DMS53 (cell line): ENCODE measurements around the gene SLC23A1.
A peak's percentile ranks its signal among the peaks of the same experiment; 100 is the strongest.
"Not testable (repeated sequence)": the region's sequence is repeated elsewhere in the genome, so short reads cannot be mapped to it uniquely, and the experiment has no call there.

Experiments used
- DNase-seq: peaks from one replicate; lab custom pipeline; 2025; lab: John Stamatoyannopoulos, UW

Gene SLC23A1

GRCh38 chr5:139389701-139390638 lies 6.9 kb upstream of the SLC23A1 start, which contains the start of gene MZB1:
Gene MZB1, minus strand, starts transcription at chr5:139389913. Its CDS starts 57 bp downstream, at chr5:139389856.
- no peak for DNase-seq

GRCh38 chr5:139388198-139388821 lies 5.2 kb upstream of the SLC23A1 start:
- DNase-seq, result no peak

GRCh38 chr5:139387611-139388197 lies 4.6 kb upstream of the SLC23A1 start:
- no peak for DNase-seq

GRCh38 chr5:139386956-139387355 lies 3.9 kb upstream of the SLC23A1 start:
- DNase-seq, result not testable (repeated sequence)

GRCh38 chr5:139386050-139386438 lies 2.9 kb upstream of the SLC23A1 start:
- DNase-seq, result no peak

- DNase-seq, result peak; percentile 62
These were observed 2.3 kb upstream of the SLC23A1 start for GRCh38 chr5:139385061-139386049.

- no peak for DNase-seq
These were observed 1.5 kb upstream of the SLC23A1 start for GRCh38 chr5:139384591-139385051.

- DNase-seq, result no peak
These were observed 995 bp upstream of the SLC23A1 start for GRCh38 chr5:139383993-139384590.

- no peak for DNase-seq
These were observed 290 bp downstream of the SLC23A1 start for GRCh38 chr5:139382807-139383206.

GRCh38 chr5:139381837-139382761 lies 998 bp downstream of the SLC23A1 start:
- DNase-seq, result no peak

GRCh38 chr5:139379626-139380449 lies 3.3 kb downstream of the SLC23A1 start:
- DNase-seq, result no peak

GRCh38 chr5:139378941-139379361 lies 4.1 kb downstream of the SLC23A1 start:
- DNase-seq, result no peak

GRCh38 chr5:139378101-139378825 lies 4.8 kb downstream of the SLC23A1 start:
- DNase-seq, result no peak

- no peak for DNase-seq
These were observed 5.9 kb downstream of the SLC23A1 start for GRCh38 chr5:139377226-139377625.

- no peak for DNase-seq
These were observed 6.7 kb downstream of the SLC23A1 start for GRCh38 chr5:139376364-139376763.

GRCh38 chr5:139374909-139375308 lies 8.2 kb downstream of the SLC23A1 start:
- no peak for DNase-seq

GRCh38 chr5:139371482-139372435 lies 11.3 kb downstream of the SLC23A1 start:
- no peak for DNase-seq
